Body of pancreas (tissue), 4 donors: ENCODE results near the gene ADAMTSL1.

ENCODE experiments used
- CTCF ChIP-seq, 7 experiments: fragments of 450-650 bp in 4 of 7; fragments of 200-600 bp in 3 of 7; sonication (generic) in 3 of 7; IDR thresholded peaks; one replicate each; pipeline ENCODE4 v1.5.1; 2016 to 2019; ENCODE audit warnings: antibody characterized with exemption in 7 of 7
- POLR2A ChIP-seq, 3 donors: fragments of 450-650 bp; IDR thresholded peaks; one replicate each; pipeline ENCODE4 v1.6.1; 2016; ENCODE audit warnings: antibody characterized with exemption in 3 of 3, mild to moderate bottlenecking in 2 of 3

DNA sequence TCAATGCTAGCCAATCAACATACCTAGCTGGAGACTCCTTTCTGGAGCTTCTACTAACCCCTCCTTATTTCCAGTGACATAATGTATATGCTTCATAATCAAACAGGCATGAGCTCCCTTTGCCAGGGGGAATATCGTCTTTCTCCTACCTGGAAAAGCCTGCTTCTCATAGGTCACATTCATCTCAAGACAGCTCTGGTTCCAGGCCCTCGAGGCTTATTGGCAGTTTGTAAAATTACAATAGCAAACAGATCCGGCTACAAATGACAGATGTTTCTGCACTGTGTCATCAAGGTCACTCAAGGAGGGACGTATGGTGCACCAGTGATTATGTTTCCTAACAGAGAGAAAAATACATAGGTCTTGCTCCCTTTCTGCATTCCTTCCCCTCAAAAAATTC, 419.1 kb downstream of the ADAMTSL1 start:
- TF ChIP-seq POLR2A (IDR thresholded peaks at IDR 0.05), result no peak
- TF ChIP-seq CTCF (IDR thresholded peaks at IDR 0.05), result no peak
